CMK (cell line): ENCODE results near the gene RTL1.

Source experiments
- DNase-seq: peaks from one replicate; pipeline ENCODE4 v3.0.0-alpha.2; 2010; ENCODE audit warnings: low read depth

Gene RTL1

DNA sequence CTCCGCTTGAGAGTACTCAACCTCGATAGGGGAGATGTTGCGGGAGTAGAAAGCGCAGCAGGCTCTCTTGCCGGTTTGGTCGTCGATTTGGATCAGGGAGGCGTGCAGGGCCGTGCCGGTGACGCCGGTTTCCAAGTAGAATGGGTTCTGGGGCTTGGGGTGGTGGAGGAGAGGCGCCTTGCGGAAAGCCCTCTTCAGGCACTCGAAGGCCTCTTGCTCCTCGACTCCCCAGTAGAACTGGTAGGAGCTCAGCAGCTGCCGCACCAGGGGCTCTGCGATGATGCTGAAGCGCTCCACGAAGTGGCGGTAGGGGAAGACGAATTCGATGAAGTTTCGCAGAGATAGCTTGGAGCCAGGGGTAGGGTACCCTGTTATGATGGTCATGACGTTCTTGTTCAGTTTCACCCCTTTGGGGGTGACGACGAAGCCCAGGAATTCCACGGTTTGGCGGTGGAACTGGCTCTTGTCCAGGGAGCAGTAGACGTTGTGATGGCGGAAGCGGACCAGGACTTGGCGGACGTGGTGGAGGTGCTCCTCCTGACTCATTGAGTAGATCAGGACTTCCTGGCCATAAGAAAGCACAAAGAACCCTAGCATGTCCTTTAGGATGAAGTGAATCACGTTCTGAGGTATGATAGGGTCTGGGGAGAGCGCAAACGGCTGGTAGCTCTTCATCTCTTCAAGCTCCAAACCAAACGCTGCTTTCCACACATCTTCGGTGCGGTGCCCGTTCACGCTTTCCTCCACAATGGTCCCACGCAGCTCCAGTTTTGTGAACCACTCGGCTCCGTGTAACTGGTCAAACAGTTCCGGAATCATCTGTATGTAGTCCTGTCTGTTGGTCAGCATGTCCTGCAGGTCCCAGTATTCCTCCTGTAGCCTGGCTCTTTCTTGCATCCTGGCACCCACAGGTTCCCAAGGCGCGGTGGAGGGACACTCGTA is 21.2 kb downstream of the RTL1 start:
- DNase-seq, result no peak

DNA sequence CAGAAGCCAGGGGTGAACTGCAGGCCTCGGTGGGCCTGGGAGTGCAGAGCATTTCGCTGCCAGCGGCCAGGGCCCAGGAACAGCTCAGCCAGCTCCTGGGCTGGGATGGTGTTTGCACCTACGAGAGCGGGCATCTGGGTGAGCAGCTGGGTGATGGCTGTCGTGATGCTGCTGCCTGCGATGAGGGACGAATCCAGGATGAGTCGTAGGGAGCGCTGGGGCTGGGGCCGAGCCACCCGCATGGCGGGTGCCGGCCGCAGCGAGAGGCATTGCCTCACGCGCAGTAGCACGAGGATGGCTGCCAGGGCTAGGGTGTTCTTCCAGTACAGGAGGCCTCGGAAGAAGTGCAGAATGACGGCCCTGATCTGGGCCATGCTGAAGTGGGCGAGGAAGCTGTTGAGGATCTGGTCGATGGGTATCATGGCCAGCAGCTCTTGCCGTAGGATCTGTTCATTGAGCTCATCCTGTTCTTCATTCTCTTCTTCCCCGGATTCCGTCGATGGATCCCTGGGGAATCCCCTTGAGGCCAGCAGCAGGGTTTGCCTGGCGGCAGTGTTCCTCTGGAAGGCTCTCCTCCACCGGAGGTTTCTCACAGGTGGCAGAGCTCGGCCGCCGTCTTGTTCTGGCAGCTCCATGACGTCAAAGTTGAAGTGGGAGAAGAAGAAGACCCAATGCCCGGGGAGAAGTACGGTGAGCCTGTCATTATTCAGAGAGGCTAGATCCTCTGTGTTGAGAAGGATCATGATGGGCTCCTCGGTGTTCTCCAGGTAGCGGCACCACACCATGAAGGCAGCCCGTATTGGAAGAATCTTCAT is 22.1 kb downstream of the RTL1 start:
- no peak for DNase-seq

DNA sequence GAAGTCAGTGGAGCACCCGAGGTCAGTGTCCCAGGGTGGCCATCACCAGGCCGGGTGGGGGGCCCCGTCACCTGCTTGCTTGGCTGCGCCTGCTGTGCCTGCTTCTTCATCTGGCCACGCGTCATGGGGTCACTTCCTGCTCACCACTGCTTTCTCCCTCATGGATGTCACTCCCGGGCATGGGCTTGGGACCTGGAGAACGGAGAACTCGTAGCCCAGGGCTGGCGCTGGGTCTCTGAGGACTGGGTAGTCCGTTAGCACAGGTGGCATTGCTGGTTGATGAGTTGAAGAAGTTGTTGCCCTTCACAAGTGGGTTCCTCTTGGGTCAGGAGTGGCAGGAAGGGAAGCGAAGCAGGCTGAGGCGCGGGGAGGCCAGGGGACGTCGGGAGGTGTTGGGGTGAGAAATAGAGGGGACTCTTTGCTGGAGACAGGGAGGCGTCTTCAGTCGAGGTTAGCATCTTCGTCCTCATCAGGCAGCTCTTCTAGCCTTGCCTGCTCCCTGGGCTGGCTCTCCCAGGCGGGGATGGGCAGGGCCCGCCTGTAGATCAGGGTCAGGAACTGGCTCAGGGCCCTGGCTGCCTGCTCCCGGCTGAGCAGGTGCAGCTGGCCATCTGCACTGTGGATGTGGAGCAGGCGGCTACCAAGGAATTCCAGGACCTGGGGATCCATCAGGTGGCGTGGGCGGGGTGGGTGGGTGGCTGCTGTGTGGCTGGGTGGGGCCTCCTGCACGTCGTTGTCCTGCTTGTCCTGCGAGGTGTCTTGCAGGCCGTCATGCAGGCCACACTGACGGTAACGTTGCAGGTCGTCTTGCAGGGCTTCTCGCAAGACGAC is 23.0 kb downstream of the RTL1 start:
- no peak for DNase-seq

DNA sequence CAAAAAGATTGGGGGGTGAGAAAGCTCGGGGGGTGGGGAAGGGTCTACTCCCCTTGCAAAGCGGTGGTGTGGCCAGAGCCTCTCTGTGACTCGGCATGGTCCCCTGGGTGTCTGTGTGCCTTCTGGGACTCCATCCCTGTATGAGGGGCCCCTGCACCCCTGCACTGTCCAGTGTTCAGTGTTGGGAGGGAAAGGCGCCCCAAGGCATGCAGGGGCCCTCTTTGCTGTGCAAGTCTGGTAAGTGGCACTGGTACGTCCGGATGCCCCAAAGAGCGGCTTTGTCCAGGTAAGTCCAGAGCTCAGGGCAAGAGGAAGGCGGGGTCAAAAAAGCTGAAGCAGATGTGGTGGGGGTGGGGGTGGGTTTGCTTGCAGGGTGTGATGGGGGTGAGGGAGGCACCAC is 23.7 kb downstream of the RTL1 start:
- no peak for DNase-seq

DNA sequence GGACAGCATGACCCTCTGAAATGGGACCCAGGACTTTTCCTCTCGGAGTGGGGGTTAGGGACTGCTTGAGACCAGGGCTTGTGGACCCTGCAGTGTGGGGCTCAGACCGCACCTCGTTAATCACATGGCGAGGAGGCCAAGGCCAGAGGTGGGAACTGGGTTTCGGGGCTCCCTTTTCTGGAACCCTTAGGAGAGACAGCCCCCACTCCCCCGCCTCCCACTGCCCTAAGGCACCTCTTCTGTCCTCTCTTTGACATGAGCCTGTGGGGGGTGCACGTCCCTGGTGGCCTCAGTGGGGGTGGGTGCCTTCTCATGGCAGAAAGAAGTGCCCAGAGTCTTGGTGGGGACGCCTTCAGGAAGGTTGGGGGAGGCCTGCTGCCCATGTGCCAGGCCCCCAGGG is 24.3 kb downstream of the RTL1 start:
- DNase-seq, result no peak

DNA sequence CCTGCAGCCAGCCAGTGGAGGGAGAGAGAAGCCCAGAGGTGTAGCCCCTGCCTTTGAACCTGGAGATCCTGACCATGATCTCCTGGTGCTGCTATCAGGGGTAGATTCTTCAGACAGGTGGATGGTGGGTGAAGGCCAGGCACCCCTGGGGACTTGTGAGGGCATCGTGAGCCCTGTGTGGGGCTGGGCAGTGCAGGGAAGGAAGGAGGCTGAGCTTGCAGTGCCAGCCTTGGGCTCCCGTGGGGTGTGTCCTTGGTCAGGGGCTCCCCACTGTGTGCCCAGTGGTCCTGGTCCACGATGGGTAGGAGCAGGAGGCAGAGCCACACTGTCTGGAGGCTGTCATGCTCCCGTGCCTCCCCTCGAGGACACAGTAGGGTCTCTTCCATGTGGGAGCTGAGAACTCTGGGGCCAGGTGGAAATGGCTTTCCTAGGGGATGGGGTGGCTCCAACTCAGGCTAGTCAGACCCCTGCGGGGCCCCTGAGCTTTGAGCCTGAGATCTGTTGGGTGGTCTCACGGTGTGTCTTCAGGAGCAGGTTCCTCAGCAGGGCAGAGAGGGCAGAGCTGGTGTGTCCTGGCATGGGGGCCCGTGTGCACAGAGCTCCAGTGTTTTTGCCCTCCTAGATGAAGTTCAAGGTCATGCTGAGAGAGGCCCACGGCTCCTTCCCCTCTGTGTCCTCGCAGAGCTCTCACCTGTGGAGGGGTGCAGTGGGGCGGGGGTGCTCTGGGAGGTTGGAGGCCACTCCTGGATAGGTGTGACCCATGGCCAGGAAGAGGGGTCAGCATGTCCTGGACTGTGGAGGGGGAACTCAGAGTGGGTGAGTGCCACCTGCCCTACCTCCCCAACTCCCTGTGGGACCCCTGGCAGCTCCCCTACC is 25.0 kb downstream of the RTL1 start:
- no peak for DNase-seq

DNA sequence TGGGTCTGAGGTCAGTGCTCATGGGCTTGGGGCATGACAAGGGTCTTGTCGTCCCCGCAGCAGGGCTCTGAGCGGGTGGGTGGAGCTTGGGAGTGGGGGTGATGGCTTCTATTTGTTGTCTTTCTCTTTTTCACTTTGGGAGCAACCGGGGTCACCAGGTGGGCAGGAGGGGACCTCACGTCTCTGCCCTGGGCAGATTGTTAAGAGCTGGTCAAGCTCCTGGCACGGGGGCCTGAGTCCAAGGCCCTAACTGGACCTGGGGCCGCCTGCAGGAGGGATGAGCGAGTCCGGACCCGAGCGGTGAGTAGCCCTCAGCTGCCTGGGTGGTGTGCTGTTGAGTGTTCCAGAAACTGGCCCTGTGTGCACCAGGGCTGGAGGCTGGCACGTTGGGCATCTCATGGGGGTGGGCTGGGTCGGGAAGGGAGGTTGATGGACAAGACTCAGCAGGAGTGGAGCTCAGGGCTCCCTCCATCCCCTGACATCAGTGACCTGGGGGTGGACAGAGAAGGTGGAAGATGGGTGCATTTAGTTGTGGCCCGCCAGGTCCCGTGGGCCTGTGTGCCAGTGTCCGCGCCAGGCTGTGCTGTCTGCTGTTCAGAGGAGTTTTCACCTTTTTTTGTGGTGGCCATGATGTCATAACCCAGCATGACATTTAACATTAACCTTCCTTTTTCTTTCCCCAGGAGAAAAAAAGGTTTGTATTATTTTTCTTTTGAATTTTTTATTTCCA is 27.5 kb downstream of the RTL1 start:
- no peak for DNase-seq

DNA sequence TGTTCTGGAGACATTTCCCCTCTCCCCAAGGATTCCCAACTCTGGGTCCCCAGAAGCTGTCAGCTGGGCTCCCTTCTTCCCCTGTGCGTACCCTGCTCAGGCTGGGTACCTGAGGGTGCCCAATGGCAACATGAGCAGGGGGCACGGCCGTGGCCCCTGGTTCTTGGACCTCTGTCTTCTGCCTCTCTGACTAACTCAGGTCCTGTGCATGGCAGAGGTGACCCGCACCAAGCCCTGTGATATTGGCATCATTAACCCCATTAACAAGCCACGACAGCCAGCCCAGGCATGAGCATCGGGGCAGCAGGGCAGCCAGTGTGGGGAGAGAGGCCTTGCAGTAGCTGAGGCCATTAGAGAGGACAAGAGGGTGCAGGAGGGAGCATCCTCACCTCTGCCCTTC is 28.4 kb downstream of the RTL1 start:
- DNase-seq, result no peak

DNA sequence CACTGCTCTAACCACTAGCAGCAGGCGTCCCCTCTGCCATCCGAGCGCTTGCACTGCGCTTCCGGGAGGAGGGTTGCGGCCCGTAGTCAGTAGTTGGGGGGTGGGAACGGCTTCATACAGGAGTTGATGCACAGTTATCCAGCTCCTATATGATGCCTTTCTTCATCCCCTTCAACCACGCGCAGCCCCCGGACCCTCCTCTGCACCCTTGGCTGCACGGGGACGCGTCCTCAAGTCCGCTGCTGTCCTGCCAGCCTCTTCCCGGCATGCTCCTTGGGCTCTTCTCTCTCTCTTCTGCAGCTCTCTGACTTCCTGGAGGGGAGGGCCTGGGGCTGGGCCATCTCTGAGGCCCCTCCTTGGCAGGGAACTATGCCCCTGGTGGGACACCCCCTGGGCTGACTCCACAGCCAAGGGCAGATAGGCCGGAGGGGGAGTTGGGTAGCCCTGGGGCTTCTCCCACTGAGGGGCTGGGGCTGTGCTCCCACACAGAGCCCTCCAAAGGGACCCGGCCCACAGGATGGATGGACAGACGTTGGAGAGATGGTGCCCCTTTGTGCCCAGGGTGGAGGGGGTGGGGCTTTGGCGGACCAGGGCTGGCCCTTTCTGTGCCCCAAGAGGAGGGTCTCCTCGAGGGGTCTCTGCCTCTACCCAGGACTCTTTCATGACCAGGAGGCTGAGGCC is 29.0 kb downstream of the RTL1 start:
- DNase-seq, result no peak

DNA sequence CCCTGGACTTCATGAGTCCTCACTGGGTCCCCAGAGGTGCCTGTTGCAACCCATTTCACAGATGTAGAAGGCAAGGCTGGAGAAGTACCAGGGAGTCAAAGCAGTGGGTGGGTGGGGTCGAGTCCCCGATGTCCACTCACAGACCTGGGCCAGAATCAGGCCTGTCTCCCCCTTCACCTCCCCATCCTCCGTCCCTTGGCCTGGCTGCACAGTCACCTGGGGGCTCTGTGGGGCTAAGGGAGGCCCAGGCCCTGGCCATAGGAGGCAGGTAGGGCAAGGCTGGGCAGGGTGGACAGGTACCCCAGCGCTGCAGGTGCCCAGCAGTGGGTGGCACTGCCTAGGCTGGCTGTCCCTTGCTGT is 29.5 kb downstream of the RTL1 start:
- DNase-seq, result no peak

DNA sequence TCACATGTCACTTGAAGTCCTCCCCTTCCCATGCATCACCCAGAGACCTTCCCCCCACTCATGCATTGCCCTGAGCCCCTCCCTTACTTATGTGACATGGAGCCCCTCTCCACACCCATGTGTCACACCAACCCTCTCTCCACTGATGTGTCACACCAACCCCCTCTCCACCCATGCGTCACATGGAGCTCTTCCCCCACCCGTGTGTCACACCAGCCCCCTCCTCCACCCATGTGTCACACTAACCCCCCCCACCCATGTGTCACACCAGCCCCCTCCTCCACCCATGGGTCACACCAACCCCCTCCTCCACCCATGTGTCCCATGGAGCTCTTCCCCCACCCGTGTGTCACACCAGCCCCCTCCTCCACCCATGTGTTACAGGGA is 30.4 kb downstream of the RTL1 start:
- no peak for DNase-seq

DNA sequence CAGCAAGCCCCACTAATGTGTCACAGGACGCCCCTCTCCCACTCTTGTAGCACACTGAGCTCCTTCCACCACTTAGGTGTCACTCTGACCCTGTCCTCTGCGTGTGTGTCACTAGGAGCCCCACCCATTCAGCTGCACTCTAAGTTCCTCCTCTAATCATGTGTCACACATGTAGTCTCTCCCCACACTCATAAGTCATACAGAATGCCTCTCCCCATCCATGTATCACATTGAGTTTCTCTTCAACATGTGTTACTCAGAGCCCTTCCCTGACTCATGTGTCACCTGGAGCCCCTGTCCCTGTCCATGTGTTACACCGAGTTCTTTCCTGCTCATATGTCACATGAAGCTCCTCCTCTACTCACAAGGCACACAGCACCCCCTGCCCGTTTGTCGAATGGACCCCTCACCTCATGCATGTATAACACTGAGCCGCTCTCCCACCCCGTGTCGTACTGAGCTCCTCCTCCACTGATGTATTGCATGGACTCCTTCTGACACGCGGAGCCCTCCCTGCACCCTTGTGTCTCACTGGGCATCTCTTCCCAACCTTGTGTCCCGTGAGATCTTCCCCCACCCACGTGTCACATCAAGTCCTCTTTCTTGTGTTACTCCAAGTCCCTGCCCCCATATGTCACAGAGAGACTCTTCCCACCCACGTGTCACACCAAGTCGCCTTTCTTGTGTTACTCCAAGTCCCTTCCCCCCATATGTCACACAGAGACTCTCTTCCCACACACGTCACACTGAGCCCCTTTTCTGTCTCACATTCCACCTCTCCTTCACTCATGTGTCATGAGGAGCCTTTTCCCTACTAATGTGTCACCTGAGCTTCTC is 31.0 kb downstream of the RTL1 start:
- no peak for DNase-seq

DNA sequence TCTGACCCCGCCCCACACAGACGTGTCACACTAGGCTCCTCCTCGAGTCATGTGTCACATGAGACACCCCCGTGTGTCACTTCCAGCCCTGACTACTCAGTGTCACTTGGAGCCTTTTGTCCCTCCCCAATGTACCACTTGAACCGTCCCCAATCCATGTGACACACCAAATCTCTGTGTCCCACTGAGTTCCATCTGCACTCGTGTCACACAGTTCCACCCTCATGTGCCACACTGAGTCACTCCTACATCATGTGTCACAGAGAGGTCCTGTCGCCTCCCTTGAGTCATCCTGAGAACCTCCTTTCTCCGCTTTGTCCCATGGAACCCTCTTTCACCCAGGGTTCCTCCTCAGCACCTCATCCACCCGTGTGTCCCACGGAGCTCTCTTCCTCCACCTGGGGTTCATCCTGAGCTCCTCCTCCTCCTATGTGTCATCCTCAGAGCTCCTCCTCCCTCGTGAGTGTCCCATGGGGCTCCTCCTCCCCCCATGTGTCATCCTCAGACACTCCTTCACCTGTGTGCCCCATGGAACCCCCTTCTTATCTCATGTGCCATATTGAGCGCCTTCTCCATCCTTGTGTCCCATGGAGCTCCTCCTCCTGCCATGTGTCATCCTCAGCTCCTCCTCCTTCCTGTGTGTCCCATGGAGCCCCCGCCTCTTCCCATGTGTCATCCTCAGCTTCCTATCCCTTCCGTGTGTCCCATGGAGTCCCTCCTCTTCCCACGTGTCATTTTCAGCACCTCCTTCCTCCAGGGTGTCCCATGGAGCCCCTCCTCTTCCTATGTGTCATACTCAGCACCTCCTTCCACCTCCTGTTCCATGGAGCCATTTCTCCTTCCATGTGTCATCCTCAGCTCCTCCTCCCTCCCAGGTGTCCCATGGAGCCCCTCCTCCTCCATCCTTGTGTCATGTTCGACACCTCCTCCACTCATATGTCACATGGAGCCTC is 32.0 kb downstream of the RTL1 start:
- DNase-seq, result peak; percentile 25

DNA sequence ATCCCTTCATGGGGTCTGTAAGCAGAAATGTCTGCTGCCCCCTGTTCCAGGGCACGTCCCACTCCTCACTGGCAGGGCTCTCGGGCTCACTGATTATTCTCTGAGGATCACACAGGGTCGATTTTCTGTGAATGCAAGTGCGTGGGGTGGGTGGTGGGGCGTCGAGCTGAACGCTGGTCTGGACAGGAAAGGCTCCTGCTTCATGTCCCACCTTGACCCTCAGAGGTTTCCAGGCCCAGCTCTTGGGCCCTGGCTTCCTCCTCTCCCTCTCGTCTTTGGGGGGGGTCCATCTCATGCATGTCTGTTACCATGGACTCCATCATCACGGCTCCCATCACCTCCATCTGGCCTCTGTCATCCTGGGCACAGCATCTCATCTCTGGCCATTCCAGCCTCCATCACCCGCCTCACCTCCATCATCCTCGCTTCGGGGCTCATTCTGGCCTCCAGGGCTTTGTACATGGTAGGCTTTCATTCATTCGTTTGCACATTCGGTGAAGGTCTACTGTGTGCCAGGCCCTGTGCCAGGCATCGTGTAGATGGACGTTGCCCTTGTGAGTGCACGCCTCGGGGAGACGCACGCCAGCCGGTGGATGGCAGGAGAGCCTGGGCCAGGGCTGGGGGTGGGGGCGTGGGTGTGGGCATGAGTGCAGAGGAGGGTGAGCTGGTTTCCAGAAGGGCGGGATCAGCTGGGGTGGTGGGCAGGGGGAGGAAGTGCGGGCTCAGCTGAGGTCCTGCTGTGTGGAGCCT is 34.7 kb downstream of the RTL1 start:
- no peak for DNase-seq

DNA sequence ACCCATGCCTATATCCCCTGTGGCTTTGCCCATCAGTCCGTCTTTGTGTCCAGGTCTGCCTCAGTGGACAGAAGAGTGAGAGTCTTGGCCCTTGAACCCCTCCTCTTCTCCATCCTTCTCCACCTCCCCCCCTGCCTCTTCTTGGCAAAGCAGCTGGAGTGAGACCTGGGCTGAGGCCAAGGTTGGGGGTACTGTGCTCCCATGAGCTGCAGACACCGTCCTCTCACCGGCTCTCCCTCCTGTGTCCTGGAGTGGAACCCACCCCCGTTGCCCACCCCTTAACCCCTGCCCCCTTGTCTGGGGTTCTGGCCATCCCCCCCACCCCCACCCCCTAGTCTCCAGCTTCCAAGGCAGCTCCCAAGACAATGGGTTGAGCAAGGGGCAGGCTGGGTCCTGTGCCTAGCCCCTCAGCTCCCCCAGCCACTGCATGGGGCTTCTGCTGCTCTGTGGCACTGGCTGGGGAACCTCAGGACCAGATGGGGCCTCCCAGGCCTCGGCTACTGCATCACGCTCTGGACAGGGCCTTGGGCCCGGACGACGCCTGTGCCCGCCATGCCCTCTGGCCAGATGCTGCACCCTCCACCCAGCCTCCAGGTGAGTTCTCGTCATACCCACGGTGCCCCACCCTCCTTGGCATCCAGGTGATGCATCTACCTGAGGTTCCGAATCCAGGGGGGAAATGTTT is 35.7 kb downstream of the RTL1 start:
- no peak for DNase-seq
